Kidney (tissue), 14 donors: ENCODE results near the gene LRTM2. TPM values are rescaled to one million over a fixed set of nuclear protein-coding genes. Genes with fewer than 3 reads are reported as not detected.

Source experiments
- DNase-seq, 5 donors: peaks; one replicate each; pipeline ENCODE4 v3.0.0-alpha.2; 2013 to 2020
- FAIRE-seq: peaks from 2 replicates; lab custom pipeline; 2012; peaks lifted over from hg19 to GRCh38; lab: Jason Lieb, UNC
- H3K27ac ChIP-seq, 2 donors: one replicate each; pipeline ENCODE4 v1.7.0; 2013; ENCODE audit warnings: low read depth in 2 of 2, low read length in 2 of 2, inconsistent platforms in 1 of 2
- H3K27me3 ChIP-seq: one replicate; pipeline ENCODE4 v1.7.1; 2013; ENCODE audit warnings: low read length, inconsistent platforms; ENCODE audit not compliant: control insufficient read depth, insufficient read depth
- H3K36me3 ChIP-seq, 3 donors: one replicate each; pipeline versions ENCODE4 v1.7.0 to v1.7.1; 2013; ENCODE audit warnings: low read length in 3 of 3, control low read depth in 1 of 3, inconsistent platforms in 1 of 3; ENCODE audit not compliant: insufficient read depth in 3 of 3, control insufficient read depth in 2 of 3
- H3K4me1 ChIP-seq, 3 donors: one replicate each; pipeline versions ENCODE4 v1.7.0 to v1.7.1; 2013; ENCODE audit warnings: low read length in 3 of 3, inconsistent platforms in 1 of 3, low read depth in 1 of 3; ENCODE audit not compliant: control insufficient read depth in 2 of 3, insufficient read depth in 2 of 3
- H3K4me3 ChIP-seq, 3 donors: one replicate each; pipeline versions ENCODE4 v1.7.0 to v1.8.1; 2013; ENCODE audit warnings: low read length in 3 of 3, control low read depth in 1 of 3, inconsistent platforms in 1 of 3
- H3K9ac ChIP-seq, 3 donors: one replicate each; pipeline versions ENCODE4 v1.7.0 to v1.7.1; 2013; ENCODE audit warnings: low read length in 3 of 3, control low read depth in 1 of 3, inconsistent platforms in 1 of 3
- H3K9me3 ChIP-seq, 3 donors: one replicate each; pipeline versions ENCODE4 v1.7.0 to v1.7.1; 2013; ENCODE audit warnings: low read length in 3 of 3, control low read depth in 1 of 3, inconsistent platforms in 1 of 3; ENCODE audit not compliant: control insufficient read depth in 2 of 3, insufficient read depth in 1 of 3
- intact Hi-C: fragments of 100-400 bp; cut with DNase I; formaldehyde crosslinking; loops from one replicate; pipeline ENCODE4 v1.11.1; 2022
- polyA plus RNA-seq: library from polyadenylated mRNA; stranded (reverse); fragments of 350-450 nt; fragmentation: Illumina TruSeq; extraction: RNeasy Lipid Tissue Mini Kit (QIAGEN cat#74804); gene quantifications from one replicate; pipeline ENCODE4 v1.2.3, GENCODE V29; 2014; ENCODE audit warnings: low read depth, low replicate concordance; ENCODE audit not compliant: insufficient read depth
- total RNA-seq: library from RNA; stranded (reverse); fragmentation: NEBNext Ultra II Directional; extraction: Animal tissue kit (Norgen Biotek cat#: 25700); gene quantifications from one replicate; pipeline ENCODE4 v1.2.1, GENCODE V29; 2021
- TF ChIP-seq, protein P1 (sequence below): IDR thresholded peaks from 3 replicates; pipeline ENCODE4 v1.5.1; 2012; ENCODE audit warnings: mild to moderate bottlenecking, moderate library complexity, borderline replicate concordance; ENCODE audit not compliant: insufficient read depth; ENCODE audit errors: extremely low read depth
- donor health status: control.
- donor health status: control.
- donor health status: control.
- donor health status: control.
- donor health status: control.
- donor health status: DM: yes; HTN: yes; CAD: no.
- donor health status: Normal renal cell carcinoma (clear cell type).

LRTM2 gene
- total and polyA plus RNA-seq, 2 donors from 2014 or later: not detected

DNA sequence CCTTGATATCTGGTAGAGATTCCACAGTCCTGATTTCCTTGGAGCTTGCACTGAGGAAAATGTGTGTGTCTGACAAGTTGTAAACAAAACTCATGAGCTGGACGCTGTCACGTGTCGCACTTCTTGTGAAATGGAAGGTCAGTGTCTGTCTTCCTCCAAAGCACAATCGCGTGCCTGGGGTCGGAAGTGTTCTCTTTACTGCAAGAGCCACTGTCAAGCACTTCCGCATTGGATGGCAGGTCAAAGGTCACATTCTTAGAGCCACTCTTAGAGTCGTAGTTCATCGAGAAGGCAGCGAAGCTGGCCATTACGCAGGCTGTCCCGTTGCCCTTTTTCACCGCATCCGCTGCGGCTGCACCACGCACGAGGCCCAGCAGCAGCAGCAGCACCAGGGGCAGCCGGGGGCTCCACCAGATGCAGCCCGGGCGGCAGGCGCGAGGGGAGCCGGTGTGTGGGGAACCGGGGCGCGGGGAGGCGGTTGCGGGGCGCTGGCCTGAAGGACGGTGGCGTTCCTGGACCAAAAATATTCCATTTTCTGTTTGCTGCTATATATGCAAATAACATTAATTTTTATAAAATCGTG, 45.0 kb downstream of the LRTM2 start:
- peak in 1 of 5 donors; percentile 34 for DNase-seq

DNA sequence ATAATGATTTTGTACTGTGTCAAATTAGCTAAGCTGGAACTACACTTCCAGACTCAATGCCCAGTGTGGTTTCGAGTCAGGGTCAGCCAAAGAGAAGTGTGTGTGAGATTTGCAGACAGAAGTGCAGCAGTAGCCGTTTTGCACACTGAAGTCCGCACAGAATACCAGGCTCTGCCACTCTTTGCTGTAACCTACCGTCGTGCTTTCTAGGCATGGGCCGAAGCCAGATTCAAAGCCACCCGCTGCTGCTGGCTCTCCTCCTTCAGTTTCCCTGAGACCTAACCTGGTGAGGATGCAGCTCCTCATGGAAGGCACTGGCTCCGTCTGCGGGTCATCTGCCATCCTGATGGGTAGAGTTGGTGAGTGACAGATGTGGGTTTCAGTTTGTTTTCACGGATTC, 48.8 kb downstream of the LRTM2 start:
- Histone ChIP-seq H3K4me1 (no peaks in the 10 kb centered on the region), H3K36me3 (peaks cover 0 to 3% (median 0%) of the 10 kb centered on the region in 3 donors), H3K4me3 (no peak overlapping the region), H3K9ac (no peak overlapping the region), H3K27ac (no peak overlapping the region), H3K9me3 (peaks cover 0 to 4% (median 3%) of the 10 kb centered on the region in 3 donors), H3K27me3 (no peaks in the 10 kb centered on the region)
- TF ChIP-seq, protein P1, sequence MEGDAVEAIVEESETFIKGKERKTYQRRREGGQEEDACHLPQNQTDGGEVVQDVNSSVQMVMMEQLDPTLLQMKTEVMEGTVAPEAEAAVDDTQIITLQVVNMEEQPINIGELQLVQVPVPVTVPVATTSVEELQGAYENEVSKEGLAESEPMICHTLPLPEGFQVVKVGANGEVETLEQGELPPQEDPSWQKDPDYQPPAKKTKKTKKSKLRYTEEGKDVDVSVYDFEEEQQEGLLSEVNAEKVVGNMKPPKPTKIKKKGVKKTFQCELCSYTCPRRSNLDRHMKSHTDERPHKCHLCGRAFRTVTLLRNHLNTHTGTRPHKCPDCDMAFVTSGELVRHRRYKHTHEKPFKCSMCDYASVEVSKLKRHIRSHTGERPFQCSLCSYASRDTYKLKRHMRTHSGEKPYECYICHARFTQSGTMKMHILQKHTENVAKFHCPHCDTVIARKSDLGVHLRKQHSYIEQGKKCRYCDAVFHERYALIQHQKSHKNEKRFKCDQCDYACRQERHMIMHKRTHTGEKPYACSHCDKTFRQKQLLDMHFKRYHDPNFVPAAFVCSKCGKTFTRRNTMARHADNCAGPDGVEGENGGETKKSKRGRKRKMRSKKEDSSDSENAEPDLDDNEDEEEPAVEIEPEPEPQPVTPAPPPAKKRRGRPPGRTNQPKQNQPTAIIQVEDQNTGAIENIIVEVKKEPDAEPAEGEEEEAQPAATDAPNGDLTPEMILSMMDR: no peak
- intact Hi-C loops: no loop called here
- DNase-seq (no peak), FAIRE-seq (no peak)

More for the DNA sequence above, 45.0 kb downstream of the LRTM2 start:
- FAIRE-seq: no peak
- H3K9ac ChIP-seq: no peak overlapping the region
- intact Hi-C loops: no loop called here
- H3K4me1 ChIP-seq: no peaks in the 10 kb centered on the region
- no peaks in the 10 kb centered on the region for H3K27me3 ChIP-seq
- no peak overlapping the region for H3K4me3 ChIP-seq
- peaks cover 0 to 4% (median 0%) of the 10 kb centered on the region in 3 donors for H3K9me3 ChIP-seq
- no peaks in the 10 kb centered on the region for H3K36me3 ChIP-seq
- H3K27ac ChIP-seq: no peak overlapping the region
- TF ChIP-seq, protein P1: no peak

DNA sequence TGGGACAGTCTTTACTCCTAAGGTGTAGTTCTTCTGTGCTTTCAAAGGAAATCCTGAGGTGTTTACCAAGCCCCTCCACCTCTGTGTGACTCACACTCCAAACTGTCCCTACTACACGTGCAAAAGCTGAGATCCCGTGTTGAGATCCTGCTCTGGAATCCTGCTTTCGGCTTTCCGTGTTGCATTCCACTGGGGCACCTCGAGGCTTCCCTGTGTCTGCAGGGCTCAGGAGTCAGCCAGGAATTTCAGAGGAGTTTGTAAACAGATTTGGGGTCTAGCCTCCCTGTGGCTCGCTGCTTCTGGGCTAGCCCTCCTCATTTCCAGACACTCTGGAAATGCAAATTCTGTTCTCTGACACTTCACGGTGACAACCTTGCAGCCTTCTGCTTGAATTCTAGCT, 49.7 kb downstream of the LRTM2 start:
- no peak overlapping the region for H3K27ac ChIP-seq
- H3K4me3 ChIP-seq: no peak overlapping the region
- peaks cover 0 to 4% (median 3%) of the 10 kb centered on the region in 3 donors for H3K9me3 ChIP-seq
- TF ChIP-seq, protein P1: no peak
- peaks cover 0 to 3% (median 0%) of the 10 kb centered on the region in 3 donors for H3K36me3 ChIP-seq
- no peak overlapping the region for H3K9ac ChIP-seq
- no peaks in the 10 kb centered on the region for H3K4me1 ChIP-seq
- intact Hi-C loops: no loop called here
- no peaks in the 10 kb centered on the region for H3K27me3 ChIP-seq
- DNase-seq (no peak), FAIRE-seq (no peak)
